ENCODE results near the gene GPSM3. TPM values are rescaled to one million over a fixed set of nuclear protein-coding genes. Genes with fewer than 3 reads are reported as not detected.

GPSM3 gene
- total RNA-seq, 1 experiment from 2014 or later: 11.8 TPM

DNA sequence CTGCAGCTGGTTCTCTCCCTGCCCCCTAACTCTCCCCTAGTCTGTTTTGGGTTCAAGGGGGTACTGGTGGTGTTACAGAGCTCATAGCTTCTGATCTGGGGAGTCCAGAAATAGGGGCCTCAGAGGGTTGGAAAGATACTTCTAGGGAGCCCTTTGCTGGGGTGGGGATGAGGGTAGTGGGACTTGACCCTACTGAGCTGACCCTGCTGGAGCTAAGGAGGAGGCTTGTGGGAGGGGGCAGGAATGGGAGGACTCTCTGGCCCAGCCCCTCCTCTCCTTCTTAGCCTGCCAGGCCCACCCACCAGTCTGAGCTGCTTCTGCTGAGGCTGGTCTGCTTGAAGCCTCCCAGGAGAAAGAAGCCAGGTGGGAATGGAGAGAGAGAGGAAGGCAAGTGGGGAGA lies 28.1 kb downstream of the GPSM3 start, which contains the start of gene EGFL8:
EGFL8 (plus strand) TSS at position 301 of the 400 bp plus-strand sequence. CDS start 1,571 bp downstream, outside the sequence.
- Histone ChIP-seq H3K79me1 (ENCODE audit: insufficient read depth, low read depth, low read length, poor library complexity, severe bottlenecking) (no peaks in the 10 kb centered on the region), H2AK5ac (ENCODE audit: insufficient read length, low read length) (no peak within 1 kb of the TSS), H4K8ac (replicated peaks; ENCODE audit: insufficient read length, low read depth, low read length) (no peak within 1 kb of the TSS), H3K23me2 (ENCODE audit: insufficient read length, low read depth, low read length, poor library complexity, severe bottlenecking) (no peaks in the 10 kb centered on the region), H2AFZ (ENCODE audit: low read length) (no peak within 1 kb of the TSS), H4K5ac (ENCODE audit: insufficient read length, low read depth, low read length) (no peak within 1 kb of the TSS), H2BK12ac (ENCODE audit: insufficient read length, low read depth, low read length) (no peak within 1 kb of the TSS), H3K27ac (ENCODE audit: insufficient read length, low read depth, low read length) (no peak within 1 kb of the TSS), H3K4me2 (ENCODE audit: insufficient read depth, insufficient read length, low read length) (no peak within 1 kb of the TSS), H2BK20ac (ENCODE audit: low read depth, low read length, poor library complexity, severe bottlenecking) (no peak within 1 kb of the TSS), H4K91ac (ENCODE audit: insufficient read length, low read depth, low read length) (no peak within 1 kb of the TSS), H3K4ac (ENCODE audit: low read depth, low read length) (no peak within 1 kb of the TSS), H3K27me3 (ENCODE audit: insufficient read depth, low read length) (no peaks in the 10 kb centered on the region), H3K9ac (ENCODE audit: extremely low read depth, insufficient read length, low read length) (no peak within 1 kb of the TSS), H3K4me1 (ENCODE audit: insufficient read depth, low read length) (no peaks in the 10 kb centered on the region), H4K20me1 (ENCODE audit: control insufficient read depth, insufficient read depth, insufficient read length) (peaks cover 2% of the 10 kb centered on the region), H2BK15ac (ENCODE audit: low read depth, low read length) (no peak within 1 kb of the TSS), H3T11ph (ENCODE audit: low read length) (no peak within 1 kb of the TSS), H3K56ac (ENCODE audit: insufficient read length, low read depth, low read length) (no peak within 1 kb of the TSS), H2BK5ac (ENCODE audit: insufficient read length, low read length) (no peak within 1 kb of the TSS), H2BK120ac (ENCODE audit: low read depth, low read length, poor library complexity, severe bottlenecking) (no peak within 1 kb of the TSS), H3K9me3 (ENCODE audit: control insufficient read depth, low read depth, low read length) (no peaks in the 10 kb centered on the region), H3K14ac (ENCODE audit: insufficient read depth, low read length) (no peak within 1 kb of the TSS), H3K18ac (ENCODE audit: insufficient read length, low read depth, low read length) (no peak within 1 kb of the TSS), H3K23ac (ENCODE audit: insufficient read length, low read depth, low read length) (no peak within 1 kb of the TSS), H3K79me2 (ENCODE audit: insufficient read depth, low read length) (no peaks in the 10 kb centered on the region)
- Mint-ChIP-seq H3K4me3 (no peak within 1 kb of the TSS; a peak in 1 of 5 replicates), H3K9me3 (no peaks in the 10 kb centered on the region), H3K27ac (peak within 1 kb of the TSS in 2 of 3 experiments; percentile 78 to 94; a peak in 4 of 7 replicates), H3K36me3 (ENCODE audit: insufficient read depth in 1 of 3, low read depth in 3 of 3) (peaks cover 24 to 66% (median 43%) of the 10 kb centered on the region in 3 experiments), H3K27me3 (ENCODE audit: low read depth) (no peaks in the 10 kb centered on the region; the same call in 1 of the 2 replicates), H3K4me1 (peaks cover 3 to 23% of the 10 kb centered on the region in 2 experiments; a peak in 2 of 4 replicates)
- DNase-seq: no peak
- TF ChIP-seq, protein P1, sequence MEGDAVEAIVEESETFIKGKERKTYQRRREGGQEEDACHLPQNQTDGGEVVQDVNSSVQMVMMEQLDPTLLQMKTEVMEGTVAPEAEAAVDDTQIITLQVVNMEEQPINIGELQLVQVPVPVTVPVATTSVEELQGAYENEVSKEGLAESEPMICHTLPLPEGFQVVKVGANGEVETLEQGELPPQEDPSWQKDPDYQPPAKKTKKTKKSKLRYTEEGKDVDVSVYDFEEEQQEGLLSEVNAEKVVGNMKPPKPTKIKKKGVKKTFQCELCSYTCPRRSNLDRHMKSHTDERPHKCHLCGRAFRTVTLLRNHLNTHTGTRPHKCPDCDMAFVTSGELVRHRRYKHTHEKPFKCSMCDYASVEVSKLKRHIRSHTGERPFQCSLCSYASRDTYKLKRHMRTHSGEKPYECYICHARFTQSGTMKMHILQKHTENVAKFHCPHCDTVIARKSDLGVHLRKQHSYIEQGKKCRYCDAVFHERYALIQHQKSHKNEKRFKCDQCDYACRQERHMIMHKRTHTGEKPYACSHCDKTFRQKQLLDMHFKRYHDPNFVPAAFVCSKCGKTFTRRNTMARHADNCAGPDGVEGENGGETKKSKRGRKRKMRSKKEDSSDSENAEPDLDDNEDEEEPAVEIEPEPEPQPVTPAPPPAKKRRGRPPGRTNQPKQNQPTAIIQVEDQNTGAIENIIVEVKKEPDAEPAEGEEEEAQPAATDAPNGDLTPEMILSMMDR (conservative IDR thresholded peaks at IDR 0.05): no peak

Measured in H9 (cell line).